SKM-1 (cell line): Measurements from ENCODE around the gene CACNA1C.

Source experiments
- DNase-seq: peaks from one replicate; lab custom pipeline; 2025; ENCODE audit not compliant: unreplicated experiment; lab: John Stamatoyannopoulos, UW

Gene CACNA1C

DNA sequence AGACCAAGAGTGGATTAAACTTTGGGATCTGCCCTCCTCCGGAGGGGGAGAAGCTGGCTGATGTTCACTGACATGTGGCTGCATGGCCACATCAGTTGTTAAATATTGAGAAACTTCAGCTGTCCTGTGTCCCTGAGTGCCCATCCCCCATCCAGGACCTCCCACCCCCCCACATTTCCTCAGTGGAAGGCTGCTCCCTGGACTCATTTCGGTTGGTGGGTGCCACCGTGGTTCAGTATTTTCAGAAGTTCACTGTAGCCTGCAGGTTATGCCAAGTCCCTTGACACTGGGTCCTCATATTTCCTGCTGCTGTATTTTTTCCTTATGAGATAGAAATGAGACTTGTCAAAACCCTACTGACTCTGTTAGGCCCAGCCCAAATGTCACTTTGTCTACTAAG is 302.4 kb downstream of the CACNA1C start:
- DNase-seq: no peak

DNA sequence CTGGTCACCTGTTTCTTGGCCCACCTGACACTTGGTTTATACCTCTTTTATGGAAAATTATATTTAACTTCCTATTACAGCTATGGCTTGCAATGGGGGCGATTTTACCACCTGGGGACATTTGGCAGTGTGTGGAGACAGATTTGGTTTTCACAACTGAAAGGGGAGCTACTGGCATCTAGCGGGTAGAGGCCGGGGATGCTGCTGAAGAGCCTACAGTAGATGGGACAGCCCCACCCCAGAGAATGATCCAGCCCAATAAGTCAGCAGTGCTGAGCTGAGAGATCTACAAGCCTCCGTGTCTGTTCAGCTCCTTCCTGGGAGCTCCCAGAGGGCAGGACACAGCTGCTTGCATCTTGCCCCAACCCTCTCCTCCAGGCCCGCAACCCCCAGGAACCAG is 302.8 kb downstream of the CACNA1C start:
- no peak for DNase-seq

DNA sequence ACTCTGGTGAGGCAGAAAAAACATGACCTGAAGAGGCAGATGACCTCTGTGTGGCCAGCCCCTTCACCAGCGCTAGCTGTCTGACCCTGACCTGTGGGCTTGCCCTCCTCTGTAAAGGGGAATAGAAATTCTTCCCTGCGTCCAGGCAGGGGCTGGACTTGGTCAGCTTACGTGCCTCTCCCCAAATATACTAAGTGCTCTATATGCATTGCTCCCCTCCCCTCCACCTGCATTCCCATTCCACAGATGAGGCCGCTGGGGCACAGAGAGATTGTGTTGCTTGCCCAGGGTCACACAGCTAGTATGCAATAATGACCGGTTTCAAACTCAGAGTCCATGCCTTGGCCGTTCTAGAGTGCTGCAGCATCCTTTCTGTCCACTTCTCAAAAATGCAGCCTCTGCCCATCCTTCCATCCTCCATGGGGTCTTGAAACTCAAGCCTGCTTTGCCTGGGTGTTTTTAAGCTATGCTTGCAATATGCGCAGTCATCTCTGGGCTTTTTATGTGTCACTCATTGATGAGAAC is 303.9 kb downstream of the CACNA1C start:
- no peak for DNase-seq

DNA sequence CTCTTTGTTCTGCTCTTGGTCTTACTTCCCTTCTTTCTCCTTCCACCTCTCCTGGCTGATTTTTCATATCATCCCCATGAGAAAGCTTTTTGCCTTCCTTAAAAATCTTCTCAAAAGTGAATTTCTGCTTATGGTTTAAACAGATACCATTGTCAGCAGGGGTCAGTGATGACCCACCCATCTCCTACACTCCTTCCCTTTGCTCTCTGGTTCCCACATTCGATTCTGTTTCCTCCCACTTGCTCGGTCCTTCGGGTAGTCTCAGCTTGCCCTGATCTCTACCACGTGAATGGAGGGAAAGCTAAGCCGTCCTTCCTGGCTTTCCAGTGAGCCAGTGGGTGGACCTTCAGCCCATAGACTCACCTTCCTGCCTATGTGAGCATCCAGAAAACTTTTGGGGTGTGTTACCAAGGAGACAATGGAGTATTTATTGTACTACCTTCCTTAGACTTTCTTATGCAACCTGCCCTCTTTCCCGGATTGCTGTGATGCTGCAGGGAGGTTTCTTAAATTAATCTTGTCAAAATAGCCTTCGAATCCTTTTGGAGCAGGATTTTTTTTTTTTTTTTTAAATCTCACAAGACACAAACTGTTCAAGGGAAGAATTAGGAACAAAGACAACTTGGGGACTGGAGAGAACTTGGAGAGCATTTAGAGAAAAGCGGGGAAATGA is 306.3 kb downstream of the CACNA1C start:
- DNase-seq: no peak

DNA sequence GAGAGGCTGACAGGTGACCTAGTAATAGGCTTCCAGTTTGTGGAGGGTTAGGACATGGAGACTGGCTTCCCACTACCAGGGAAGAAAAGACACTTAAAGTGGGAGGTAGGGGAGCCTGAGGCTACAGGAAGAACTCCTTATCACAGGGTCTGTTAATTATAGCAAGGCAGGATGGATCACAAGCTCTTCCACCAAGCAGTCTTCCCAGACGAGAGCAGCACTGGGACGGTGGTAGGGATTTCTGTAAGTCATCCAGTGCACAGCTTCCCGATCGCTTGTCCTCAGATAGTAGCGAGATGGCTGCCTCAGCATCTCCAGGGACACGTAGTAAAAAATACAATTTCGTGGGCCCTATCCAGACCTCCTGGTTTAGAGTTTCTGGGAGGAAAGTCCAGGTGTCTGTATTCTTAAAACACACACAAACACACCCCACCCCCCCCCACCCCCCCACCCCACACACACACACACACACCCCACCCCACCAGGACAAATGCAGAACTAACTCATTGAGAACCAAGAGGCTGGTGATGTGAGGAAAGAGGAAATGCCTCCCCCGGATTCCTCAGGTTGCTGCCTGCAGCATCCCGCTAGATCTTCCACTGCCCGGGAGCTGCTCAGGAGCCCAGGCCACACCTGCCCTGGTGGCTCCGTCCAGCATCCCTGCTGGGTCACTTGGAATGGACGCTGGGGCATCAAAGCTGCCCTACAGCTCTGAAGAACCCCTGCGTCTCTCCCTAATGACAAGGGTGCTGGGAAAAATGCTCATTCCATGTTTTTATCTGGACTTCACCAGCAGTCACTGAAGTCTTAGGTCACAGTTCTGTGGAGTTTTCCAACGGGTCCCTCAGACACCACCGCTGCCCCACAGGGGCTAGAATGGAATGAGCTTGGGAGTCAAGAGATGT is 307.2 kb downstream of the CACNA1C start:
- peak; percentile 31 for DNase-seq

DNA sequence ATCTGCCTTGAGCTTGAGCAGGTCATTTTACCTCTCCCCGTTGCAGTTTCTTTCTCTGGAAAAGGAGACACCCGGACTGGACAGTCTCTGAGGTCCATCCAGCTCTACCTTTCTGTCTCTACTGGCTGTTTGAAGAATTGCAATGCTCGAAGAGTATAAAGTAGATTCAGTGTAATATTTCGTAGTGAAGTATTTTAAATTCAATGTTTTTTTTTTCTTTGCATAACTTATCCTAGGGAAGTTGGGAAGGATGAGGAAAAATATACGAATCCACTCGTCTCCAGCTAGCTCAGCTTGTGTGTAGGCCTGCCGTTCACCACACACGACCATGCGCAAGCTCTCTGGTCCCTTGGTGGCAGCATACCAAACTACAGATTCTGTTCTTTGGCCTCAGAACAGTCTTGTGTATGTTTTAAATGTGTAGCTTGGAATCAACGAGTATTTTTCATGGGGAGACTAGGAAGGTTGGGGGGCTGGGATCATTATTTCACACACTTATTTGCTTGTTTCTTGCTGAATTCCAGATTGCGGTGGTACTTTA is 307.9 kb downstream of the CACNA1C start:
- DNase-seq: no peak

DNA sequence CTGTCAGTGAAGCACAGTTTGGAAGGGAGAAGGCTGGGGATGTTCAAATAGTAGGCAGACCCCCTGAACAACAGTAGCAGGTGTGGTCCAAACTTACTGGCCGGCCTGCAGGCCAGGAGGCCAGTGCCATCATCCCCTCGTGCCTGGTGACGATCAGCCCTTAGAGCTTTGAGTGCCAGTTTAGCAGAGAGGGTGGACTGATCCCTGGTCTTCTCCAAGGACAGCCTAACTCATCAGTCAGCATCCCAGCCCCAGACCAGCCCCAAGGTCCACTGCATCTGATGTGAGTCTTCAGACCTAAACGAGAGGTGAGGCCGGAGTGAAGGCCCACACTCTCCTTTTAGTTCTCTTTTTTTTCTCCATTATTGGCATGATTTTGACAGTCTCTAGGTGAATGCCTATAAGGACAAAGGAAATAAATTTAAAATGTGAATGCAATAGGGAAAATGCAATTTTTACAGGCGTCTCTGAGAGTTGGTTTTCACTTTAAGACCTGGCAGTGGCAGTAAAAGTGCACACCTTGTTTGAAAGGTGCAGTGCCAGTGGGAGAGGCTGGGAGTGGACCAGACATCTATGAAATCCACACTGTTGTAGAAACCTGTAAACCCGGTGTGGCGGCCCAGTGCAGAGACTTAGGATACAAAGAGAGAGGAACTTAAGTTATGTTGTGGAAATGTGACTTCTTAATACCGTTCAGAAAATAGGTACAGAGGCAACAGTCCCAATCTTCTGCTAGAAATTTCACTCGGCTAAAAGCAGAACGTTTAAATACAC is 311.2 kb downstream of the CACNA1C start:
- DNase-seq: no peak

DNA sequence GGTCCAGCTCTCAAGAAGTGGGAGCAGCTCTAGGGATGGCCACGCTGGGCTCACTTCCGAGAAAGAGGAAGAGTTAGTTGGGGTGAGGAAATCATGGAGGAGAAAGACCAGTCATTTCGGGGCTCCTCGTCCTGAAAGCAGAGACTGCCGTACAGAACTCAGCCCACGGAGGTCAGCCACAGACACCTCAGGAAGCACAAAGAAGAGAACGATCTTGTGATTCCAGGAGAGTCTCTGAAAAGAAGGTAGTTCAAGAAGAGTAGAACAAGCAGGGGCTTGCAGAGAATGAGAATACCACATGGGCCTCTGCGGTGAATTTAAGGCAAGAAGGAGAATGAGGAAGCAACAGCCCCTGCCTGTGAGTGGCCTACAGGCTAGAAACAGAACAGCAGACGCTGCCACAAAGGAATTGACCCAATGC is 311.9 kb downstream of the CACNA1C start:
- DNase-seq: peak; percentile 61

DNA sequence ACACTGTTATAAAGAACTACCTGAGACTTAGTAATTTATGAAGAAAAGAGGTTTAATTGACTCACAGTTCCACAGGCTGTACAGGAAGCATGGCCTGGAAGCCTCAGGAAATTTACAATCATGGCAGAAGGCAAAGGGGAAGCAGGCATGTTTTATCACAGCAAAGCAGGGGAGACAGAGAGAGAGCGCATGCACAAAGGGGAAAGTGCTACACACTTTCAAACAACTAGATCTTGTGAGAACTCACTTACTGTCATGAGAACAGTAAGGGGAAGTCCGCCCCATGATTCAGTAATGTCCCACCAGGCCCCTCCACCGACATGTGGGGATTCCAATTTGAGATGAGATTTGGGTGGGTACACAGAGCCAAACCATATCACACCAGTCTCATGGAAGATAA is 313.9 kb downstream of the CACNA1C start:
- no peak for DNase-seq

DNA sequence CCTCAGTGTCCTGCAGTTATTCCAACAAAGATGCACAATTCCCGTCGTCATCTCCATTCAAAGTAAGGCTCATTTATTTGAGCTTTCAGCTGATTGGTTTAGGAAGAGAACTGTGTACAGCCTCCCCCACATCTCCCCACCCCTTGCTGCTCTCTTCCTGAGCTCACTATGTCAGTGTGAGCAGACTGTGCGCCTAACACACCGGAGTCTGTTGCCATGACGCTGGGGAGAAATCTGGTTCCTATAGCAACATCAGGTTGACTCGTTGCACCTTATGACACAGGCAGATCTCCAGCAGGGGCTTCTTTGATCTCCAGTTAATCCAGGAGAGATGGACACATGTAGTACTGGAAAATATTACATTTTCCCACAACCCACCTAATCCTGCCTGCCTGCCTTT is 319.4 kb downstream of the CACNA1C start:
- no peak for DNase-seq

DNA sequence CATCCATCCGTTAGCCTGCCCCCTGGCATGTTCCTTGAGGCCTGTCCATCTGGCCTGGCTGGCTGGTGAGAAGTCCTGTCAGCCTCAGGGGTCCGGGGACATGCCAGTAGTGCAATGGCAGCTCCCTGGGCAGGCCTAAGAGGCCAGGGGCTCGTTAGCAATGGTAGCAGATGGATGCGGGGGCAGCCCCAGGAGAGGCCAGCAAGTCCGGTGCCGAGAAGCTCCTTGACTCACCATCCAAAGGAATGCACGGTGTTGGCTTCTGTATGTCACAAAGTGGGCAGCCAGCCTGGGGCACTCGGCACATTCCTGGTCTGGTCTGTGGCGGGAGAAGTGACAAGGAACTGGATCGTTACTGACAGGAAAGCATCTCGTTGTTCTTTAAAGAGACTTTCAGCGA is 319.9 kb downstream of the CACNA1C start:
- DNase-seq: no peak

DNA sequence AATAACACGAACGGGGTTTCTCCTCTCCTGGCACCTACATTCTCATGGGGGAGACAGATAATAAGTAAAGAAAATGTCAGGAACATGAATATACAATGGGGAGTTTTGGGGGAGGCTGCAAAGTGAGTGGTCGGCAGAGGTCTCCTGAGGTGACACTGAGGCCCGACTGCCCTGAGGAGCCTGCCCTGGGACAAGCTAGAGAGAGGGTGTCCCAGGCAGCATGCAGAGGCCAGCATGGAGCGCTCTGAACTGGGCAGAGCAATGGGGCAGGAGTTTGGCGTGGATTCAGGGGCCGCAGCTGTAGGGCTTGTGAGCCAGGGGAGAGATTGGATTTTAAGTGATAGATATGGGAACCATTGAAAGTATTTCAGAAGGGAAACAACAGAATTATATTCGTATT is 320.5 kb downstream of the CACNA1C start:
- no peak for DNase-seq

DNA sequence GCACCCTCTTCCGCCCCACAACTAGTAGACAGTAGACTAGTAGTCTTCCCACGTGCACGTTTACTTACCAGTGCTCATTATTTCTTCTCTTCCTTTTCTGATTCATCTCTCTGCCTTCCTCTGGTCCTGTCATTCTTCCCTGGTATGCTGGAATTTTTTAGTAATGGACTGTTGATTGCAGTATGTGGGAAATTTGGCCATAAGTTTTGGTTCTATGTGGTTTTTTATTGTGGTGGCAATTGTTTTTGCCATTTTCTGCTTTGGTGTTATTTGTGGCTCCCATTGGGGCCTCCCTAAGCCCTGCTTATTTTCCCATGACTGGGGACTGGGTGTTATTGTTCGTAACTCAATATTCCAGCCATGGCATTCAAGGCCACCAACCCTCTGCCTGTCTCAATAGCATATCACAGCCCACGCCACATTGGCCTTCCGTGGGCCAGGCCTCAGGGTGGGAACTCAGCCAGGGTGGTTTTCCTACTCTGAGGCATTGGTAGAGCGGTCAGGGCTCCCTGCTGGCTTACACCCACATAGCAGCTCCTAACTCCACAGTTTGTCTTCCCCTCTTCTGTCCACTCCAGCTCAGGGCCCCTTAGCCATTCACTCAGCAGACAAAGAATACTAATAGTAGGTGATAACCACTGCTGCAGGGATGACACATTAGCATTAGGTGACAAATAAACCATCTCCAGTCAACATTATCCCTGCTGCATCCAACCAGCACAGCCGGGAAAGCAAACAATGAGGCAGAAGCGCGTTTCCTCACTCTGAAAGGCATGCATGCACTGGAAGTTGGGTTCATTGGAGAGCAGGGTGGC is 321.5 kb downstream of the CACNA1C start:
- no peak for DNase-seq

DNA sequence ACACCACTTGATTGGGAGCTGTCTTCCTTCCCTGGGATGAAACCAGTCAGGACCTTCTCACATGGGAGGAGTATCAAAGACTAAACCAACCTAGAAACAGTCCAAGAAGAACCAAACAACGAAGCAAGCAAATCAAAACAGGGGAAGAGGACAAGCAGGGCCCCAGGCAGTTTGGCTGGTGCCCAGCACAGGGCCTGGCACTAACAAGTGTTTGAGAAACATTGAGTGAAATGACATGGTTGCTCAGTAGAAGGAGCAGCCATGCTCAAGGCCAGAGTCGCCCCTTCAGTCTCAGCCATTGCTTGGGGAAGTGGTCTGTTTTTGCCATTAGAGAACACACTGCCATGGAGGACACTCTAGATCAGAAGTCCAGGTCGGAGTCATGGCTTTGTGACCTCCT is 323.1 kb downstream of the CACNA1C start:
- DNase-seq: no peak

DNA sequence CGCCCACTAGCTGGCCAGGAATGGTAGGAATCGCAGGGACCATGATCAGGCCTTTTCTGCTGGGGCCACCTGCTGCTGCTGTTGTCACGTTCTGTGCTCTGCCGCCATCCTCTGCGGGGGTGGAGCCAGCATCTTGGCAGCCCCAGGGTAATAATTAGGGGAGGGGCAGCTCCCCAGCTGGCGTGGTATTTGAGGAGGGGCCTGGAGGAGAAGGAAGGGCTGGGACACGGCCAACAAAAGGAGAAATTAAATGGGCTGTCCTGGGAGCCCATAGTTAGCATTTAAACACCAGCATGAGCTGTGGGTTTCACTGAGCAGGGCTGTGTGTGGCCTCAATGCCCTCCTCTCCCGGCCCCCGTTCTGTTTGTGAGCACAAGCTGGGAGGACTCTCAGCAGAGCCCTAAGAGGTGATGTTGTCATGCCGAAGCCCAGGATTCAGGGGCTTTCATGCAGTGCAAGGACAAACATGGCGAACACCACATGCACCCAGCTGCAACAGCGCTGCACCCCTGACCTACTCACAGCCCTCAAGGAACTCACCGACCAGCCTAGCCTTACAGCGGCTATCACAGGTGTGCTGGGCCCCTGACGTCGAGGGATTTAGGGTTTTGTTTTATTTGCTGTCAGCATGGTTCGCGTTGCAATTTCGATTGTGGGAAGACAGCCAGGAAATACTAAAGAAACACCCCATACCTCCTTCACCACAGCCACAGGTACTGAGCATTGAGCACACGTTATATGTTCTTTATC is 324.3 kb downstream of the CACNA1C start:
- no peak for DNase-seq

DNA sequence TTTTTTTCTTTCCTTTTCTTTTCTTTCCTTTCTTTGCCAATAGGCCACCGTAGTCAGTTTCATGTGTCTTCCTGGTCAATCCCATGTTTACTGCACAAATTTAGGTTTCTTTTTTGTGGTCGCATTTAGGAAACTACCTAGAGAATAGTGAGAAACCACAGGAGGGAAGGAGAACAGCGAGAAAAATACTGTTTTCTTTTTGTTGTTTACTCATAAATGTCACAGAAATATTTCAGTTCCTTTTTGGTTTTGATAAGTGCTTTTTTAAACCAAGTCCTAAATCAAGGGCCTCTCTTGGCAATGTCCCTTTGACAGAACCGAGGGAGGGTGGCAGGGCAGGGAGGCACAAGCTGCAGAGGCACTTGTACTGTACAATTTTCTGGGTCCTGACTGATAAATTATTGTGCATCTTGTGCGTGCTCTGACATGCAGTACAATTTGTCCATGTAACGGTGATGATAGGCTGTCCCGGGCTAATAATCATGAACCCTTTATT is 326.1 kb downstream of the CACNA1C start:
- DNase-seq: no peak

DNA sequence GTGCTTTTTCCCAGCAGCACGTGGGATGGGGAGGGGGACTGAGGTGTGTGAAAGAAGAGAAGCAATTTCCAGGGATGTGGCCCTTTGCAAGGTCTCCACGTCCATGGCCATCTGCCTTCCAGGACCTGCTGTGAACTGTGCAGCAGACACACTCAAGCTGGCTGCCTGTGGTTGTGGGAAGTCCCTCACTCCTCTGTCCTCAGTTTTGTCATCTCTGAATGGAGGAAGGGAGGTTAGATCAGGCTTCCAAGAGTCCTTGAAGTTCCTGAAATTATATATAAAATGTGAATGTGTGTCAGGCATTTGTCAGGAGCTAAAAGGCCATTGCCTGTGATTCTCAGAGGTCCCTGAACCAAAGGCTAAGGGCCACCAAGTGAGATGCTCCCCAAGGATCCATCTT is 328.2 kb downstream of the CACNA1C start:
- DNase-seq: no peak

DNA sequence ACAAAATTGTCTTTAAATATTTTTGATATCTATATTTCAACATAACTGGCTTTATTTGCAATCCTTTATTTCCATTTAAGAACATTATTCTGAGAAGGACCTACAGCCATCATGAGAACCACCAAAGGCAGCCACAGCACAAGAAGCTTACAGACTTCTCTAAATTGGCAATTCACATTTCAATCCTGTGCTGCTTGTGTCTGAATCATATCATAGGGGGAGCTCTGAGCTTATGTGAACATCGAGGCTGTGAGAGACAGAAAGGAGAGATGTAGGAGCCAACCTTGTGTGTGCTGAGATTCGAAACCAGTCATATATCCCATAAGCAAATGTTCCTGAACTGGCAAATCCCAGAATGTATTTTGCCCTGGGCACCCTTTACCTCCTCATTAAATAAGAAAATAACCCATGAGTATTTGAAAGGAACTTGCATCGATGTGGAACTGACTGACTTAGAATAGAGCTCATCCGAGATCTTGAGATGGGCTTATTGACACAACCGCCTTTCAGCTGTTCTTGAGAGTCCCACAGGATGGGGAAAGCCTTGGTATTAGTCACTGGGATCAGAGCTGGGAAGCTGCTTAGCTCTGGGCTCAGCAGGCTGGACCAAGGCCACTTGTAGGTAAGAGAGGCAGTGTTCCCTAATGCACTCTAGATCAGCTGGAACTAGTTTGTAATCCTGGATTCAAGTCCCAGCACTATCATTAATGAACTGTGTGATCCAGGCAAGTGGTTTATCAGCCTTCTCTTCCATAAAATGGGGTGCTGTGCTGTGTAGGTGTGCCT is 329.8 kb downstream of the CACNA1C start:
- no peak for DNase-seq
